ENCODE data around the gene LIPM. TPM values are rescaled to one million over a fixed set of nuclear protein-coding genes. Genes with fewer than 3 reads are reported as not detected.
A peak's percentile ranks its signal among the peaks of the same experiment; 100 is the strongest.

Gene LIPM
- total RNA-seq, 3 donors from 2014 or later (not counting 1 experiment from before 2014, with no cell fraction given) = not detected

- no peaks in the 10 kb centered on the region for H3K4me1 ChIP-seq (ENCODE audit: control insufficient read depth, insufficient read depth, low read length)
- H3K9me3 Mint-ChIP-seq = no peaks in the 10 kb centered on the region
- H3K36me3 Mint-ChIP-seq = no peaks in the 10 kb centered on the region
- H3K4me3 ChIP-seq (ENCODE audit: low read length) = no peak overlapping the region
- H3K4me1 Mint-ChIP-seq = peaks cover 6 to 16% of the 10 kb centered on the region in 2 donors
- no peaks in the 10 kb centered on the region for H3K36me3 ChIP-seq (ENCODE audit: control insufficient read depth, insufficient read depth, low read length)
- H3K9me3 ChIP-seq (ENCODE audit: control insufficient read depth, insufficient read depth, low read length) = no peaks in the 10 kb centered on the region
- ATAC-seq (no peak), DNase-seq (no peak)
- no peaks in the 10 kb centered on the region for H3K27me3 Mint-ChIP-seq (ENCODE audit: low read depth in 2 of 2)
- no peak overlapping the region for H3K27ac ChIP-seq (ENCODE audit: low read length)
- intact Hi-C loops (cut with micrococcal nuclease) = no loop called here
- 83% methylated on average over 3 of the region's 3 CpGs for WGBS (ENCODE audit: insufficient coverage)
- no peaks in the 10 kb centered on the region for H3K27me3 ChIP-seq (ENCODE audit: control insufficient read depth, insufficient read depth, low read length)
- TF ChIP-seq CTCF (IDR thresholded peaks at IDR 0.05) = no peak
- H3K4me3 Mint-ChIP-seq = no peak overlapping the region
- H3K27ac Mint-ChIP-seq = no peak overlapping the region
These were observed 16.8 kb downstream of the LIPM start for GRCh38 chr10:88819290-88819689.

- H3K4me3 ChIP-seq (ENCODE audit: low read length) = no peak overlapping the region
- no peak overlapping the region for H3K27ac Mint-ChIP-seq
- no peaks in the 10 kb centered on the region for H3K27me3 ChIP-seq (ENCODE audit: control insufficient read depth, insufficient read depth, low read length)
- TF ChIP-seq CTCF (IDR thresholded peaks at IDR 0.05) = no peak
- no peaks in the 10 kb centered on the region for H3K36me3 Mint-ChIP-seq
- no peak overlapping the region for H3K27ac ChIP-seq (ENCODE audit: low read length)
- intact Hi-C loops (cut with micrococcal nuclease) = no loop called here
- peaks cover 11% of the 10 kb centered on the region for H3K4me1 ChIP-seq (ENCODE audit: control insufficient read depth, insufficient read depth, low read length)
- no peak for DNase-seq
- peaks cover 19 to 30% of the 10 kb centered on the region in 2 donors for H3K4me1 Mint-ChIP-seq
- no peaks in the 10 kb centered on the region for H3K27me3 Mint-ChIP-seq (ENCODE audit: low read depth in 2 of 2)
- H3K9me3 Mint-ChIP-seq = no peaks in the 10 kb centered on the region
- no peaks in the 10 kb centered on the region for H3K9me3 ChIP-seq (ENCODE audit: control insufficient read depth, insufficient read depth, low read length)
- H3K4me3 Mint-ChIP-seq = no peak overlapping the region
- no peak for ATAC-seq
- H3K36me3 ChIP-seq (ENCODE audit: control insufficient read depth, insufficient read depth, low read length) = no peaks in the 10 kb centered on the region
These were observed 18.3 kb downstream of the LIPM start for GRCh38 chr10:88820748-88821401.

GRCh38 chr10:88826388-88826787, 23.9 kb downstream of the LIPM start:
- Mint-ChIP-seq H3K4me1 (peaks cover 44 to 53% of the 10 kb centered on the region in 2 donors), H3K27me3 (ENCODE audit: low read depth in 2 of 2) (no peaks in the 10 kb centered on the region), H3K9me3 (no peaks in the 10 kb centered on the region), H3K4me3 (peak overlapping the region; percentile 66), H3K36me3 (no peaks in the 10 kb centered on the region), H3K27ac (peak overlapping the region; percentile 82 to 85)
- H3K9me3 ChIP-seq (ENCODE audit: control insufficient read depth, insufficient read depth, low read length) = no peaks in the 10 kb centered on the region
- peak in 1 of 2 donors; percentile 29 for DNase-seq
- no peak overlapping the region for H3K4me3 ChIP-seq (ENCODE audit: low read length)
- peak overlapping the region; percentile 59 for H3K27ac ChIP-seq (ENCODE audit: low read length)
- no peak for ATAC-seq
- intact Hi-C loops (cut with micrococcal nuclease) = loop anchor here (2.0 kb wide), 1 partner anchor 54 kb away; the partner anchor contains the start of gene STAMBPL1
- no peaks in the 10 kb centered on the region for H3K27me3 ChIP-seq (ENCODE audit: control insufficient read depth, insufficient read depth, low read length)
- 81% methylated on average over 4 of the region's 4 CpGs for WGBS (ENCODE audit: insufficient coverage)
- TF ChIP-seq CTCF (IDR thresholded peaks at IDR 0.05) = no peak
- peaks cover 20% of the 10 kb centered on the region for H3K4me1 ChIP-seq (ENCODE audit: control insufficient read depth, insufficient read depth, low read length)
- H3K36me3 ChIP-seq (ENCODE audit: control insufficient read depth, insufficient read depth, low read length) = no peaks in the 10 kb centered on the region

- Mint-ChIP-seq H3K27ac (peak overlapping the region in 1 of 2 donors; percentile 85), H3K9me3 (no peaks in the 10 kb centered on the region), H3K36me3 (no peaks in the 10 kb centered on the region), H3K4me3 (no peak overlapping the region), H3K27me3 (ENCODE audit: low read depth in 2 of 2) (no peaks in the 10 kb centered on the region), H3K4me1 (peaks cover 51 to 61% of the 10 kb centered on the region in 2 donors)
- no peak for ATAC-seq
- 85% methylated on average over 2 of the region's 2 CpGs for WGBS (ENCODE audit: insufficient coverage)
- H3K9me3 ChIP-seq (ENCODE audit: control insufficient read depth, insufficient read depth, low read length) = no peaks in the 10 kb centered on the region
- H3K36me3 ChIP-seq (ENCODE audit: control insufficient read depth, insufficient read depth, low read length) = no peaks in the 10 kb centered on the region
- H3K27me3 ChIP-seq (ENCODE audit: control insufficient read depth, insufficient read depth, low read length) = no peaks in the 10 kb centered on the region
- no peak overlapping the region for H3K4me3 ChIP-seq (ENCODE audit: low read length)
- H3K4me1 ChIP-seq (ENCODE audit: control insufficient read depth, insufficient read depth, low read length) = peaks cover 25% of the 10 kb centered on the region
- intact Hi-C loops (cut with micrococcal nuclease) = loop anchor here (2.0 kb wide), 1 partner anchor 53 kb away; the partner anchor contains the start of gene STAMBPL1
- no peak for TF ChIP-seq CTCF (IDR thresholded peaks at IDR 0.05)
- no peak overlapping the region for H3K27ac ChIP-seq (ENCODE audit: low read length)
- DNase-seq = no peak
These were observed 25.1 kb downstream of the LIPM start for GRCh38 chr10:88827671-88828070.

Data from natural killer cell (primary cell).